Right lobe of liver (tissue), 4 donors: Measurements from ENCODE around the gene COL17A1.

Experiments
- POLR2A ChIP-seq: fragments of 450-650 bp; IDR thresholded peaks from one replicate; pipeline ENCODE4 v1.6.1; 2017; ENCODE audit warnings: antibody characterized with exemption, mild to moderate bottlenecking
- TF ChIP-seq, protein P1 (sequence below), 4 donors: fragments of 200-600 bp in 3 of 4; fragments of 450-650 bp in 1 of 4; IDR thresholded peaks; one replicate each; pipeline versions ENCODE4 v1.5.1 to v1.8.0; 2016 to 2022; ENCODE audit warnings: antibody characterized with exemption in 4 of 4, mild to moderate bottlenecking in 2 of 4
- donor health status: DM: no; HTN: no; CAD: no.
- donor health status: DM: no; HTN: no; CAD: no.
- donor health status: DM: no; HTN: yes; CAD: no.

DNA sequence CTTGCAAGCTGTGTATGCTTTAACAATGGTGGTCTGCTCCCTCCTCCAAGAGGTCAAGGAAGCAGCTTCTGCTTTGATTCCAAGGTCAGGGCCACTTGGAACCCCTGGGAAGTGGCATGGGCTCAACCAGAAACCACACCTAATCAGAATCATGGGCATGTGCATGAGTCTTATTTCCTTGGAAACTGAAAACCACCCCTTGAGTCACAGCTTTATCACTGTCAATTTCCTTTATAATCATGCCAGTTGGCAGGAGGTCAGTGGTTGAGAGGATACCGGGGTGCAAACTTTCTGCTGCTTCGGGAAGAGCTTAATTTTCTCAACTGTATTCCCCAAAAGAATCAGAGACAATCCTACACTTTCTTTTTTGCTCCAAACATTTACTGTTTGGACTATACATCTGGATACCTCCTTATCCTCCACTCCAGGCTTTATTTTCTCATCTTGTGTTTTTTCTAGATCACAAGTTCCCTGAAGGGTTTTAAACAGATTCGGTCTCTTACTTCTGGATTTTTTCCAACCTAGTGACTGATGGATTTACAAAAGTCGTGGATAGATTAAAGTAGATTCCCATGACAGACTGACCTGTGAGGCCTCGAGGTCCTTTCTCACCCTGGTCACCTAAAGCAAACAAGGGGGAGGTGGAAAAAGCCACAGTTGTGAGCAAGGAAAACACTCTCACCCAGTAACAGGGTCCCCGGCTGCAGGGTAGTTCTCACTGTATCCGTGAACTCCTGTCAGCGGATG lies 36.0 kb downstream of the COL17A1 start:
- TF ChIP-seq, protein P1, sequence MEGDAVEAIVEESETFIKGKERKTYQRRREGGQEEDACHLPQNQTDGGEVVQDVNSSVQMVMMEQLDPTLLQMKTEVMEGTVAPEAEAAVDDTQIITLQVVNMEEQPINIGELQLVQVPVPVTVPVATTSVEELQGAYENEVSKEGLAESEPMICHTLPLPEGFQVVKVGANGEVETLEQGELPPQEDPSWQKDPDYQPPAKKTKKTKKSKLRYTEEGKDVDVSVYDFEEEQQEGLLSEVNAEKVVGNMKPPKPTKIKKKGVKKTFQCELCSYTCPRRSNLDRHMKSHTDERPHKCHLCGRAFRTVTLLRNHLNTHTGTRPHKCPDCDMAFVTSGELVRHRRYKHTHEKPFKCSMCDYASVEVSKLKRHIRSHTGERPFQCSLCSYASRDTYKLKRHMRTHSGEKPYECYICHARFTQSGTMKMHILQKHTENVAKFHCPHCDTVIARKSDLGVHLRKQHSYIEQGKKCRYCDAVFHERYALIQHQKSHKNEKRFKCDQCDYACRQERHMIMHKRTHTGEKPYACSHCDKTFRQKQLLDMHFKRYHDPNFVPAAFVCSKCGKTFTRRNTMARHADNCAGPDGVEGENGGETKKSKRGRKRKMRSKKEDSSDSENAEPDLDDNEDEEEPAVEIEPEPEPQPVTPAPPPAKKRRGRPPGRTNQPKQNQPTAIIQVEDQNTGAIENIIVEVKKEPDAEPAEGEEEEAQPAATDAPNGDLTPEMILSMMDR (IDR thresholded peaks at IDR 0.05) = no peak
- TF ChIP-seq POLR2A = no peak
